ENCODE results near the gene ULBP3. TPM values are rescaled to one million over a fixed set of nuclear protein-coding genes. Genes with fewer than 3 reads are reported as not detected.

The ULBP3 gene
- total and polyA plus RNA-seq, 9 of the 15 experiments (the other 6 are each of a cell fraction or from before 2014, with no cell fraction given): 0.25 to 0.33 TPM; not detected in 7

DNA sequence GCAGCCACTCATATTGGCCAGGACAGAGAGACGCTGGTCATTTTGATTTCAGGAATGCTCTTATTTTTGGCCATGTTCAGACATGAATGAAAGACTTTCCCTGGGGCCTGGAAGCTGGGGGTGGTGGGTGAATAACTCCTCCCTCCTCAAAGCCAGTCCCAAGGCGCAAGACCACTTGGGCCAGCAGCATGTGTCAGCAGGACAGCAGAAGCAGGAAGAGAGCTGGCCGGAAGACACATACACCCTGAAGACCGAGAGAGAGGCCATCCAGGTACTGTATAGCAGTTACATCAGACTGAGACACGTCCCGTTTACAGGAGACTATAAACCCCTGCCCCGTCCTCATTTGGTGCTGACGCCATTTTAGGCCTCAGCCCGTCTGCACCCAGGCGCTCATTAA is 29.2 kb upstream of the ULBP3 start:
- Histone ChIP-seq H3K9ac (ENCODE audit: insufficient read depth in 1 of 2, low read depth in 2 of 2, low read length in 2 of 2) (no peak overlapping the region), H3K4me1 (replicated peaks in 1 of 2; ENCODE audit: control insufficient read depth in 2 of 2, insufficient read depth in 2 of 2, low read length in 2 of 2) (peaks cover 0 to 3% of the 10 kb centered on the region in 2 experiments; a peak in 1 of 5 replicates), H3K4me3 (no peak overlapping the region), H4K20me1 (replicated peaks; ENCODE audit: control insufficient read depth, insufficient read depth, low read length) (0 out of 2 replicates have a peak, but pooled peaks cover 2% of the 10 kb centered on the region), H3K79me2 (ENCODE audit: control insufficient read depth, insufficient read depth, low read length) (no peaks in the 10 kb centered on the region), H3K27me3 (ENCODE audit: control insufficient read depth in 2 of 2, insufficient read depth in 2 of 2, low read length in 2 of 2) (peaks cover 55 to 62% of the 10 kb centered on the region in 2 experiments), H3K9me3 (replicated peaks; ENCODE audit: control insufficient read depth, insufficient read depth, low read depth, low read length) (no peaks in the 10 kb centered on the region), H3K4me2 (ENCODE audit: insufficient read depth, low read length) (peak overlapping the region; percentile 10), H3K27ac (ENCODE audit: extremely low read depth, low read depth, low read length) (no peak overlapping the region), H3K9me1 (ENCODE audit: control insufficient read depth, insufficient read depth, low read length) (no peaks in the 10 kb centered on the region), H3K36me3 (ENCODE audit: control insufficient read depth, insufficient read depth, low read length) (no peaks in the 10 kb centered on the region), H2AFZ (ENCODE audit: low read depth, low read length) (no peak overlapping the region)
- ChIA-PET CTCF (ENCODE audit: low intra/inter-chr PET ratio) (no interaction called here), POLR2A (no interaction called here)
- 21% methylated on average over 10 of the region's 10 CpGs for WGBS (ENCODE audit: insufficient coverage, low coverage, missing lambda C conversion rate)
- DNase-seq (ENCODE audit: extremely low read depth in 1 of 4, low spot score in 3 of 4): no peak
- no peak for FAIRE-seq
- intact Hi-C loops (cut with micrococcal nuclease) (no loop called here), in situ Hi-C loops (cut with MboI) (no loop called here)
- ATAC-seq: no peak
- no TSS peak for BruUV-seq (replicated peaks)
- no peak for TF ChIP-seq ZNF75A (CRISPR knock-in tag; IDR thresholded peaks at IDR 0.05)
- TF ChIP-seq EHMT2 (IDR thresholded peaks at IDR 0.05): no peak
- TF ChIP-seq, protein P1, sequence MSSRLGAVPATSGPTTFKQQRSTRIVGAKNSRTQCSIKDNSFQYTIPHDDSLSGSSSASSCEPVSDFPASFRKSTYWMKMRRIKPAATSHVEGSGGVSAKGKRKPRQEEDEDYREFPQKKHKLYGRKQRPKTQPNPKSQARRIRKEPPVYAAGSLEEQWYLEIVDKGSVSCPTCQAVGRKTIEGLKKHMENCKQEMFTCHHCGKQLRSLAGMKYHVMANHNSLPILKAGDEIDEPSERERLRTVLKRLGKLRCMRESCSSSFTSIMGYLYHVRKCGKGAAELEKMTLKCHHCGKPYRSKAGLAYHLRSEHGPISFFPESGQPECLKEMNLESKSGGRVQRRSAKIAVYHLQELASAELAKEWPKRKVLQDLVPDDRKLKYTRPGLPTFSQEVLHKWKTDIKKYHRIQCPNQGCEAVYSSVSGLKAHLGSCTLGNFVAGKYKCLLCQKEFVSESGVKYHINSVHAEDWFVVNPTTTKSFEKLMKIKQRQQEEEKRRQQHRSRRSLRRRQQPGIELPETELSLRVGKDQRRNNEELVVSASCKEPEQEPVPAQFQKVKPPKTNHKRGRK (tag; IDR thresholded peaks at IDR 0.05): no peak
- TF ChIP-seq, protein P2, sequence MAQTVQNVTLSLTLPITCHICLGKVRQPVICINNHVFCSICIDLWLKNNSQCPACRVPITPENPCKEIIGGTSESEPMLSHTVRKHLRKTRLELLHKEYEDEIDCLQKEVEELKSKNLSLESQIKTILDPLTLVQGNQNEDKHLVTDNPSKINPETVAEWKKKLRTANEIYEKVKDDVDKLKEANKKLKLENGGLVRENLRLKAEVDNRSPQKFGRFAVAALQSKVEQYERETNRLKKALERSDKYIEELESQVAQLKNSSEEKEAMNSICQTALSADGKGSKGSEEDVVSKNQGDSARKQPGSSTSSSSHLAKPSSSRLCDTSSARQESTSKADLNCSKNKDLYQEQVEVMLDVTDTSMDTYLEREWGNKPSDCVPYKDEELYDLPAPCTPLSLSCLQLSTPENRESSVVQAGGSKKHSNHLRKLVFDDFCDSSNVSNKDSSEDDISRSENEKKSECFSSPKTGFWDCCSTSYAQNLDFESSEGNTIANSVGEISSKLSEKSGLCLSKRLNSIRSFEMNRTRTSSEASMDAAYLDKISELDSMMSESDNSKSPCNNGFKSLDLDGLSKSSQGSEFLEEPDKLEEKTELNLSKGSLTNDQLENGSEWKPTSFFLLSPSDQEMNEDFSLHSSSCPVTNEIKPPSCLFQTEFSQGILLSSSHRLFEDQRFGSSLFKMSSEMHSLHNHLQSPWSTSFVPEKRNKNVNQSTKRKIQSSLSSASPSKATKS (CRISPR knock-in tag; IDR thresholded peaks at IDR 0.05): no peak
- no peak for TF ChIP-seq ZNF507 (tag; conservative IDR thresholded peaks at IDR 0.05)
- no peak for TF ChIP-seq ZNF24 (IDR thresholded peaks at IDR 0.05)
- TF ChIP-seq, protein P3, sequence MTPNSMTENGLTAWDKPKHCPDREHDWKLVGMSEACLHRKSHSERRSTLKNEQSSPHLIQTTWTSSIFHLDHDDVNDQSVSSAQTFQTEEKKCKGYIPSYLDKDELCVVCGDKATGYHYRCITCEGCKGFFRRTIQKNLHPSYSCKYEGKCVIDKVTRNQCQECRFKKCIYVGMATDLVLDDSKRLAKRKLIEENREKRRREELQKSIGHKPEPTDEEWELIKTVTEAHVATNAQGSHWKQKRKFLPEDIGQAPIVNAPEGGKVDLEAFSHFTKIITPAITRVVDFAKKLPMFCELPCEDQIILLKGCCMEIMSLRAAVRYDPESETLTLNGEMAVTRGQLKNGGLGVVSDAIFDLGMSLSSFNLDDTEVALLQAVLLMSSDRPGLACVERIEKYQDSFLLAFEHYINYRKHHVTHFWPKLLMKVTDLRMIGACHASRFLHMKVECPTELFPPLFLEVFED (CRISPR knock-in tag; conservative IDR thresholded peaks at IDR 0.05): no peak
- TF ChIP-seq CREM (IDR thresholded peaks at IDR 0.05; ENCODE audit: low read depth): no peak
- TF ChIP-seq CSDE1 (IDR thresholded peaks at IDR 0.05): no peak
- TF ChIP-seq, protein P4, sequence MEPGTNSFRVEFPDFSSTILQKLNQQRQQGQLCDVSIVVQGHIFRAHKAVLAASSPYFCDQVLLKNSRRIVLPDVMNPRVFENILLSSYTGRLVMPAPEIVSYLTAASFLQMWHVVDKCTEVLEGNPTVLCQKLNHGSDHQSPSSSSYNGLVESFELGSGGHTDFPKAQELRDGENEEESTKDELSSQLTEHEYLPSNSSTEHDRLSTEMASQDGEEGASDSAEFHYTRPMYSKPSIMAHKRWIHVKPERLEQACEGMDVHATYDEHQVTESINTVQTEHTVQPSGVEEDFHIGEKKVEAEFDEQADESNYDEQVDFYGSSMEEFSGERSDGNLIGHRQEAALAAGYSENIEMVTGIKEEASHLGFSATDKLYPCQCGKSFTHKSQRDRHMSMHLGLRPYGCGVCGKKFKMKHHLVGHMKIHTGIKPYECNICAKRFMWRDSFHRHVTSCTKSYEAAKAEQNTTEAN (CRISPR knock-in tag; IDR thresholded peaks at IDR 0.05): no peak
- no peak for TF ChIP-seq DIDO1 (tag; IDR thresholded peaks at IDR 0.05; ENCODE audit: low read depth)
- TF ChIP-seq SNRNP70 (optimal IDR thresholded peaks at IDR 0.05; ENCODE audit: low read depth, low read length): no peak
